ENCODE measurements around the gene SLC7A6. TPM values are rescaled to one million over a fixed set of nuclear protein-coding genes. Genes with fewer than 3 reads are reported as not detected.

The SLC7A6 gene
- total and polyA plus RNA-seq, 2 of the 8 experiments (the other 6 are each of a cell fraction or from before 2014, with no cell fraction given): 28.0 to 37.8 TPM

- TF ChIP-seq EZH2 (IDR thresholded peaks at IDR 0.05; ENCODE audit: low read depth, low read length, severe bottlenecking): peak; percentile 3
- no peak for TF ChIP-seq TAF1 (IDR thresholded peaks at IDR 0.05; ENCODE audit: low read depth, low read length)
- no peak for TF ChIP-seq CBX5 (IDR thresholded peaks at IDR 0.05; ENCODE audit: low read depth, low read length)
- no peak for TF ChIP-seq SIX5 (IDR thresholded peaks at IDR 0.05; ENCODE audit: low read depth, low read length)
- TF ChIP-seq SP4 (IDR thresholded peaks at IDR 0.05; ENCODE audit: low read length): no peak
- TF ChIP-seq EGR1 (IDR thresholded peaks at IDR 0.05; ENCODE audit: borderline replicate concordance, low read depth, low read length): no peak
- no peak for TF ChIP-seq EP300 (IDR thresholded peaks at IDR 0.05; ENCODE audit: borderline replicate concordance in 1 of 2, low read depth in 2 of 2, low read length in 2 of 2)
- 0 out of 2 replicates have a peak, but pooled peaks have one; percentile 6 for TF ChIP-seq RBBP5 (IDR thresholded peaks at IDR 0.05; ENCODE audit: borderline replicate concordance, low read depth, low read length)
- TF ChIP-seq, protein P1, sequence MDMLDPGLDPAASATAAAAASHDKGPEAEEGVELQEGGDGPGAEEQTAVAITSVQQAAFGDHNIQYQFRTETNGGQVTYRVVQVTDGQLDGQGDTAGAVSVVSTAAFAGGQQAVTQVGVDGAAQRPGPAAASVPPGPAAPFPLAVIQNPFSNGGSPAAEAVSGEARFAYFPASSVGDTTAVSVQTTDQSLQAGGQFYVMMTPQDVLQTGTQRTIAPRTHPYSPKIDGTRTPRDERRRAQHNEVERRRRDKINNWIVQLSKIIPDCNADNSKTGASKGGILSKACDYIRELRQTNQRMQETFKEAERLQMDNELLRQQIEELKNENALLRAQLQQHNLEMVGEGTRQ (IDR thresholded peaks at IDR 0.05; ENCODE audit: low read length): no peak
- TF ChIP-seq GABPA (IDR thresholded peaks at IDR 0.05; ENCODE audit: borderline replicate concordance, insufficient read depth, low read length): no peak
- peak in 1 of 2 experiments; percentile 50; a peak in 1 of 3 replicates for TF ChIP-seq POLR2A (IDR thresholded peaks at IDR 0.05; ENCODE audit: control extremely low read depth in 1 of 2, low read depth in 2 of 2, low read length in 2 of 2)
- TF ChIP-seq, protein P2, sequence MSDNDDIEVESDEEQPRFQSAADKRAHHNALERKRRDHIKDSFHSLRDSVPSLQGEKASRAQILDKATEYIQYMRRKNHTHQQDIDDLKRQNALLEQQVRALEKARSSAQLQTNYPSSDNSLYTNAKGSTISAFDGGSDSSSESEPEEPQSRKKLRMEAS (IDR thresholded peaks at IDR 0.05): peak; percentile 18; the same call in 1 of the 2 replicates
- no peak for TF ChIP-seq SRF (IDR thresholded peaks at IDR 0.05; ENCODE audit: low read depth, low read length)
- TF ChIP-seq CEBPB (IDR thresholded peaks at IDR 0.05; ENCODE audit: low read depth, low read length): no peak
- TF ChIP-seq BRCA1 (IDR thresholded peaks at IDR 0.05; ENCODE audit: low read depth, low read length): no peak
- TF ChIP-seq NANOG (IDR thresholded peaks at IDR 0.05; ENCODE audit: insufficient read depth, low read depth, low read length, poor library complexity, severe bottlenecking): no peak
- TF ChIP-seq ZNF274 (IDR thresholded peaks at IDR 0.05; ENCODE audit: borderline replicate concordance, extremely low read depth, low read length): no peak
- TF ChIP-seq SP2 (IDR thresholded peaks at IDR 0.05; ENCODE audit: low read length): no peak
- peak in 1 of 2 experiments; percentile 62; a peak in 1 of 4 replicates for TF ChIP-seq SIN3A (conservative IDR thresholded peaks at IDR 0.05 in 1 of 2, IDR thresholded peaks at IDR 0.05 in 1 of 2; ENCODE audit: low read depth in 1 of 2, low read length in 2 of 2)
- no peak for TF ChIP-seq HDAC2 (IDR thresholded peaks at IDR 0.05; ENCODE audit: borderline replicate concordance in 1 of 2, low read depth in 2 of 2, low read length in 2 of 2)
Observed at GRCh38 chr16:68234188-68235107, 29.9 kb upstream of the SLC7A6 start (continued).
